ENCODE data around the gene CHRDL1. TPM values are rescaled to one million over a fixed set of nuclear protein-coding genes. Genes with fewer than 3 reads are reported as not detected.
A peak's percentile ranks its signal among the peaks of the same experiment; 100 is the strongest.
"Not testable (repeated sequence)": the region's sequence is repeated elsewhere in the genome, so short reads cannot be mapped to it uniquely, and the experiment has no call there.

The CHRDL1 gene
- total RNA-seq (not detected), polyA plus RNA-seq (under 1 TPM in 1 of 2 donors, not detected in 1; 0.16 TPM), total RNA-seq (not detected)

- ATAC-seq (no peak), DNase-seq (no peak)
- H3K9me3 Mint-ChIP-seq = peaks cover 0 to 2% (median 0%) of the 10 kb centered on the region in 11 donors
- H3K4me3 ChIP-seq (ENCODE audit: low read length) = no peak within 1 kb of the TSS
- no peaks in the 10 kb centered on the region for H3K4me1 ChIP-seq (ENCODE audit: control insufficient read depth in 2 of 2, insufficient read depth in 2 of 2, low read length in 2 of 2)
- peak within 1 kb of the TSS in 6 of 10 donors; percentile 16 to 54 (median 34) for H3K4me3 Mint-ChIP-seq
- no peak within 1 kb of the TSS for H3K27ac ChIP-seq (ENCODE audit: low read depth, low read length)
- H3K27me3 Mint-ChIP-seq = peaks cover 3 to 32% (median 15%) of the 10 kb centered on the region in 5 donors
- H3K27ac Mint-ChIP-seq = no peak within 1 kb of the TSS
- intact Hi-C loops (cut with micrococcal nuclease) = no loop called here
- H3K4me1 Mint-ChIP-seq = no peaks in the 10 kb centered on the region
- ChIA-PET POLR2A (no interaction called here), CTCF (no interaction called here)
- H3K9me3 ChIP-seq (ENCODE audit: control insufficient read depth in 2 of 3, low read length in 3 of 3) = no peaks in the 10 kb centered on the region
- no peaks in the 10 kb centered on the region for H3K36me3 ChIP-seq (ENCODE audit: control insufficient read depth in 2 of 3, insufficient read depth in 3 of 3, low read length in 3 of 3)
- H3K27me3 ChIP-seq (ENCODE audit: control insufficient read depth in 2 of 2, insufficient read depth in 2 of 2, low read length in 2 of 2) = no peaks in the 10 kb centered on the region
- no peaks in the 10 kb centered on the region for H3K36me3 Mint-ChIP-seq
Measured at GRCh38 chrX:110795645-110796406, at the start of gene CHRDL1. Gene CHRDL1, minus strand, starts transcription at chrX:110795817. Its CDS starts 3,636 bp downstream, at chrX:110792181.

- Histone ChIP-seq H3K27ac (ENCODE audit: low read depth, low read length) (no peak overlapping the region), H3K27me3 (ENCODE audit: control insufficient read depth in 2 of 2, insufficient read depth in 2 of 2, low read length in 2 of 2) (no peaks in the 10 kb centered on the region), H3K4me1 (ENCODE audit: control insufficient read depth in 2 of 2, insufficient read depth in 2 of 2, low read length in 2 of 2) (no peaks in the 10 kb centered on the region), H3K4me3 (ENCODE audit: low read length) (no peak overlapping the region), H3K36me3 (ENCODE audit: control insufficient read depth in 2 of 3, insufficient read depth in 3 of 3, low read length in 3 of 3) (no peaks in the 10 kb centered on the region), H3K9me3 (ENCODE audit: control insufficient read depth in 2 of 3, low read length in 3 of 3) (no peaks in the 10 kb centered on the region)
- H3K36me3 Mint-ChIP-seq = no peaks in the 10 kb centered on the region
- H3K27me3 Mint-ChIP-seq = peaks cover 0 to 3% (median 0%) of the 10 kb centered on the region in 5 donors
- DNase-seq = no peak
- no peak overlapping the region for H3K27ac Mint-ChIP-seq
- ChIA-PET CTCF (interaction anchor here (1.1 kb wide), 1 partner anchor 10 kb away, joined by 3 read pairs; no protein-coding TSS in a partner anchor), POLR2A (no interaction called here)
- no peaks in the 10 kb centered on the region for H3K9me3 Mint-ChIP-seq
- intact Hi-C loops (cut with micrococcal nuclease) = no loop called here
- no peaks in the 10 kb centered on the region for H3K4me1 Mint-ChIP-seq
- H3K4me3 Mint-ChIP-seq = no peak overlapping the region
- no peak for ATAC-seq
Measured at GRCh38 chrX:110836982-110837381, 41.4 kb upstream of the CHRDL1 start.

- no peaks in the 10 kb centered on the region for H3K9me3 ChIP-seq (ENCODE audit: control insufficient read depth in 2 of 3, low read length in 3 of 3)
- Mint-ChIP-seq H3K4me1 (no peaks in the 10 kb centered on the region), H3K36me3 (no peaks in the 10 kb centered on the region), H3K4me3 (no peak overlapping the region), H3K27me3 (peaks cover 0 to 3% (median 0%) of the 10 kb centered on the region in 5 donors), H3K9me3 (no peaks in the 10 kb centered on the region), H3K27ac (no peak overlapping the region)
- no peaks in the 10 kb centered on the region for H3K36me3 ChIP-seq (ENCODE audit: control insufficient read depth in 2 of 3, insufficient read depth in 3 of 3, low read length in 3 of 3)
- ChIA-PET POLR2A (no interaction called here), CTCF (no interaction called here)
- no peaks in the 10 kb centered on the region for H3K4me1 ChIP-seq (ENCODE audit: control insufficient read depth in 2 of 2, insufficient read depth in 2 of 2, low read length in 2 of 2)
- DNase-seq (no peak), ATAC-seq (no peak)
- H3K4me3 ChIP-seq (ENCODE audit: low read length) = no peak overlapping the region
- H3K27me3 ChIP-seq (ENCODE audit: control insufficient read depth in 2 of 2, insufficient read depth in 2 of 2, low read length in 2 of 2) = no peaks in the 10 kb centered on the region
- H3K27ac ChIP-seq (ENCODE audit: low read depth, low read length) = no peak overlapping the region
- intact Hi-C loops (cut with micrococcal nuclease) = no loop called here
Measured at GRCh38 chrX:110836451-110836850, 40.8 kb upstream of the CHRDL1 start.

- Histone ChIP-seq H3K36me3 (ENCODE audit: control insufficient read depth in 2 of 3, insufficient read depth in 3 of 3, low read length in 3 of 3) (no peaks in the 10 kb centered on the region), H3K9me3 (ENCODE audit: control insufficient read depth in 2 of 3, low read length in 3 of 3) (no peaks in the 10 kb centered on the region), H3K4me3 (ENCODE audit: low read length) (no peak overlapping the region), H3K27ac (ENCODE audit: low read depth, low read length) (no peak overlapping the region), H3K27me3 (ENCODE audit: control insufficient read depth in 2 of 2, insufficient read depth in 2 of 2, low read length in 2 of 2) (no peaks in the 10 kb centered on the region), H3K4me1 (ENCODE audit: control insufficient read depth in 2 of 2, insufficient read depth in 2 of 2, low read length in 2 of 2) (no peaks in the 10 kb centered on the region)
- H3K4me3 Mint-ChIP-seq = no peak overlapping the region
- H3K27me3 Mint-ChIP-seq = peaks cover 0 to 3% (median 0%) of the 10 kb centered on the region in 5 donors
- DNase-seq = no peak
- no peak for ATAC-seq
- ChIA-PET POLR2A (no interaction called here), CTCF (no interaction called here)
- H3K4me1 Mint-ChIP-seq = no peaks in the 10 kb centered on the region
- H3K9me3 Mint-ChIP-seq = no peaks in the 10 kb centered on the region
- no peaks in the 10 kb centered on the region for H3K36me3 Mint-ChIP-seq
- intact Hi-C loops (cut with micrococcal nuclease) = no loop called here
- no peak overlapping the region for H3K27ac Mint-ChIP-seq
Measured at GRCh38 chrX:110836001-110836400, 40.4 kb upstream of the CHRDL1 start.

GRCh38 chrX:110825972-110826371 is 30.4 kb upstream of the CHRDL1 start:
- no peak for ATAC-seq
- no peak overlapping the region for H3K27ac ChIP-seq (ENCODE audit: low read depth, low read length)
- no peaks in the 10 kb centered on the region for H3K9me3 ChIP-seq (ENCODE audit: control insufficient read depth in 2 of 3, low read length in 3 of 3)
- Mint-ChIP-seq H3K27ac (no peak overlapping the region), H3K4me1 (no peaks in the 10 kb centered on the region), H3K9me3 (peaks cover 0 to 8% (median 0%) of the 10 kb centered on the region in 11 donors), H3K4me3 (no peak overlapping the region), H3K27me3 (peaks cover 0 to 8% (median 0%) of the 10 kb centered on the region in 5 donors), H3K36me3 (no peaks in the 10 kb centered on the region)
- CTCF ChIA-PET = no interaction called here
- H3K36me3 ChIP-seq (ENCODE audit: control insufficient read depth in 2 of 3, insufficient read depth in 3 of 3, low read length in 3 of 3) = no peaks in the 10 kb centered on the region
- no peak overlapping the region for H3K4me3 ChIP-seq (ENCODE audit: low read length)
- intact Hi-C loops (cut with micrococcal nuclease) = no loop called here
- DNase-seq = no peak
- H3K27me3 ChIP-seq (ENCODE audit: control insufficient read depth in 2 of 2, insufficient read depth in 2 of 2, low read length in 2 of 2) = no peaks in the 10 kb centered on the region
- POLR2A ChIA-PET = no interaction called here
- H3K4me1 ChIP-seq (ENCODE audit: control insufficient read depth in 2 of 2, insufficient read depth in 2 of 2, low read length in 2 of 2) = no peaks in the 10 kb centered on the region

GRCh38 chrX:110816543-110816942 is 20.9 kb upstream of the CHRDL1 start:
- H3K27ac Mint-ChIP-seq; intact Hi-C loops (cut with micrococcal nuclease); H3K9me3 Mint-ChIP-seq; H3K27ac ChIP-seq (ENCODE audit: low read depth, low read length); H3K4me3 Mint-ChIP-seq; H3K36me3 Mint-ChIP-seq; DNase-seq; H3K27me3 ChIP-seq (ENCODE audit: control insufficient read depth in 2 of 2, insufficient read depth in 2 of 2, low read length in 2 of 2); H3K27me3 Mint-ChIP-seq; H3K4me1 Mint-ChIP-seq; H3K9me3 ChIP-seq (ENCODE audit: control insufficient read depth in 2 of 3, low read length in 3 of 3); H3K36me3 ChIP-seq (ENCODE audit: control insufficient read depth in 2 of 3, insufficient read depth in 3 of 3, low read length in 3 of 3); POLR2A ChIA-PET; ATAC-seq; H3K4me1 ChIP-seq (ENCODE audit: control insufficient read depth in 2 of 2, insufficient read depth in 2 of 2, low read length in 2 of 2); H3K4me3 ChIP-seq (ENCODE audit: low read length); CTCF ChIA-PET: not testable (repeated sequence)

GRCh38 chrX:110806145-110806544 is 10.5 kb upstream of the CHRDL1 start:
- ChIA-PET POLR2A (no interaction called here), CTCF (no interaction called here)
- intact Hi-C loops (cut with micrococcal nuclease) = no loop called here
- no peaks in the 10 kb centered on the region for H3K36me3 Mint-ChIP-seq
- Histone ChIP-seq H3K9me3 (ENCODE audit: control insufficient read depth in 2 of 3, low read length in 3 of 3) (no peaks in the 10 kb centered on the region), H3K27me3 (ENCODE audit: control insufficient read depth in 2 of 2, insufficient read depth in 2 of 2, low read length in 2 of 2) (no peaks in the 10 kb centered on the region), H3K36me3 (ENCODE audit: control insufficient read depth in 2 of 3, insufficient read depth in 3 of 3, low read length in 3 of 3) (no peaks in the 10 kb centered on the region), H3K4me3 (ENCODE audit: low read length) (no peak overlapping the region), H3K27ac (ENCODE audit: low read depth, low read length) (no peak overlapping the region), H3K4me1 (ENCODE audit: control insufficient read depth in 2 of 2, insufficient read depth in 2 of 2, low read length in 2 of 2) (no peaks in the 10 kb centered on the region)
- ATAC-seq (no peak), DNase-seq (no peak)
- no peaks in the 10 kb centered on the region for H3K27me3 Mint-ChIP-seq
- no peaks in the 10 kb centered on the region for H3K4me1 Mint-ChIP-seq
- H3K4me3 Mint-ChIP-seq = no peak overlapping the region
- H3K27ac Mint-ChIP-seq = no peak overlapping the region
- H3K9me3 Mint-ChIP-seq = no peaks in the 10 kb centered on the region
